ENCODE results near the gene KCNN1.

GRCh38 chr19:17989425-17990094, 22.7 kb downstream of the KCNN1 start:
- TF ChIP-seq POLR2A (IDR thresholded peaks at IDR 0.05; ENCODE audit: low read depth, low read length) (no peak), RAD21 (IDR thresholded peaks at IDR 0.05; ENCODE audit: low read length) (no peak), CEBPB (IDR thresholded peaks at IDR 0.05; ENCODE audit: low read depth, low read length) (no peak), CTCF (conservative IDR thresholded peaks at IDR 0.05; ENCODE audit: low read depth, low read length) (no peak), FOS (IDR thresholded peaks at IDR 0.05; ENCODE audit: low read depth, low read length) (no peak), MXI1 (IDR thresholded peaks at IDR 0.05; ENCODE audit: borderline replicate concordance, low read depth, low read length) (no peak), SMC3 (IDR thresholded peaks at IDR 0.05; ENCODE audit: low read depth, low read length) (no peak)

Data from IMR-90 (cell line).